H1 (cell line): ENCODE results near the gene SCN8A. TPM values are rescaled to one million over a fixed set of nuclear protein-coding genes. Genes with fewer than 3 reads are reported as not detected.

ENCODE experiments used
- CTCF ChIA-PET: fragments of 300-600 bp; sonication (Branson Sonifier 250); formaldehyde crosslinking; loops from one replicate; lab custom pipeline; 2021; ENCODE audit not compliant: partially characterized antibody; lab: Charles Lee
- POLR2A ChIA-PET: fragments of 300-600 bp; sonication (Branson Sonifier 250); formaldehyde crosslinking; loops from one replicate; lab custom pipeline; 2021; ENCODE audit warnings: inconsistent platforms; ENCODE audit not compliant: partially characterized antibody; lab: Charles Lee
- DNase-seq, 2 experiments: peaks; one replicate each; pipeline versions ENCODE4 v3.0.0 to v3.0.0-alpha.2; 2010 to 2022; ENCODE audit warnings: low spot score in 2 of 2, low read depth in 1 of 2, mixed read lengths in 1 of 2
- FAIRE-seq: peaks from 2 replicates; lab custom pipeline; 2011; peaks lifted over from hg19 to GRCh38; lab: Jason Lieb, UNC
- H2AFZ ChIP-seq: 2 replicates; pipeline ENCODE4 v1.8.1; 2012; ENCODE audit warnings: low read length, inconsistent platforms
- H2AK5ac ChIP-seq: 2 replicates; pipeline ENCODE4 v1.6.1; 2013; ENCODE audit warnings: low read depth, low read length
- H2BK120ac ChIP-seq: replicated peaks from 2 replicates; pipeline ENCODE3; 2013; ENCODE audit warnings: low read depth, low read length, inconsistent platforms
- H2BK12ac ChIP-seq: 2 replicates; pipeline ENCODE4 v1.6.1; 2013; ENCODE audit warnings: low read depth, low read length
- H2BK15ac ChIP-seq: 2 replicates; pipeline ENCODE4 v1.6.1; 2013; ENCODE audit warnings: low read length
- H2BK20ac ChIP-seq: 2 replicates; pipeline ENCODE4 v1.6.1; 2013; ENCODE audit warnings: low read length
- H2BK5ac ChIP-seq: 2 replicates; pipeline ENCODE4 v1.6.1; 2013; ENCODE audit warnings: low read depth, low read length
- H3K14ac ChIP-seq: 2 replicates; pipeline ENCODE4 v1.6.1; 2013; ENCODE audit warnings: inconsistent platforms; ENCODE audit not compliant: insufficient read length
- H3K18ac ChIP-seq: 2 replicates; pipeline ENCODE4 v1.6.1; 2013; ENCODE audit warnings: low read length; ENCODE audit errors: extremely low read depth
- H3K23ac ChIP-seq: 2 replicates; pipeline ENCODE4 v1.6.1; 2013; ENCODE audit warnings: inconsistent platforms; ENCODE audit not compliant: insufficient read length
- H3K23me2 ChIP-seq: 2 replicates; pipeline ENCODE4 v1.6.1; 2013; ENCODE audit warnings: low read depth, low read length
- H3K27ac ChIP-seq: 2 replicates; pipeline ENCODE4 v1.6.1; 2011; ENCODE audit warnings: low read depth, low read length, inconsistent platforms
- H3K27me3 ChIP-seq, 4 experiments: replicated peaks in 1 of 4; 1 replicate in 1 of 4; 2 replicates in 3 of 4; pipeline versions ENCODE4 v1.6.1 to v1.8.1; 2011 to 2013; ENCODE audit warnings: low read length in 3 of 4, mild to moderate bottlenecking in 3 of 4, inconsistent platforms in 2 of 4, mixed read lengths in 2 of 4, moderate library complexity in 1 of 4; ENCODE audit not compliant: control insufficient read depth in 3 of 4, insufficient read depth in 3 of 4; ENCODE audit errors: extremely low read depth in 1 of 4
- H3K36me3 ChIP-seq, 4 experiments: 2 replicates each; pipeline versions ENCODE4 v1.6.1 to v1.8.1; 2011 to 2013; ENCODE audit warnings: mild to moderate bottlenecking in 4 of 4, low read length in 3 of 4, moderate library complexity in 2 of 4, control low read depth in 1 of 4, inconsistent platforms in 1 of 4; ENCODE audit not compliant: insufficient read depth in 4 of 4, control insufficient read depth in 2 of 4
- H3K4ac ChIP-seq: replicated peaks from 2 replicates; pipeline ENCODE3; 2013; ENCODE audit warnings: low read length, low read depth, mixed read lengths, inconsistent platforms; ENCODE audit not compliant: insufficient read length
- H3K4me1 ChIP-seq, 4 experiments: replicated peaks in 1 of 4; 1 replicate in 1 of 4; 2 replicates in 3 of 4; pipeline versions ENCODE4 v1.6.1 to v1.8.1; 2011 to 2013; ENCODE audit warnings: low read length in 3 of 4, inconsistent platforms in 2 of 4, mixed read lengths in 1 of 4; ENCODE audit not compliant: insufficient read depth in 4 of 4, control insufficient read depth in 3 of 4
- H3K4me2 ChIP-seq, 2 experiments: 2 replicates each; pipeline versions ENCODE4 v1.6.1 to v1.8.1; 2011 to 2013; ENCODE audit warnings: low read depth in 2 of 2, low read length in 2 of 2, control low read depth in 1 of 2, inconsistent platforms in 1 of 2, mild to moderate bottlenecking in 1 of 2; ENCODE audit not compliant: insufficient read depth in 1 of 2
- H3K4me3 ChIP-seq, 4 experiments: fragments of 200-600, 300-600 bp in 1 of 4; sonication (generic), shearing (Covaris generic), sonication (Bioruptor Twin) in 1 of 4; 2 replicates each; pipeline versions ENCODE4 v1.5.1 to v1.8.1; 2011 to 2016; ENCODE audit warnings: low read length in 4 of 4, low read depth in 3 of 4, control low read depth in 2 of 4, inconsistent platforms in 2 of 4, mild to moderate bottlenecking in 2 of 4, mixed read lengths in 1 of 4, moderate library complexity in 1 of 4; ENCODE audit not compliant: insufficient read depth in 2 of 4; ENCODE audit errors: extremely low read depth in 1 of 4
- H3K56ac ChIP-seq: replicated peaks from 2 replicates; pipeline ENCODE3; 2013; ENCODE audit warnings: low read depth, mild to moderate bottlenecking, mixed read lengths, low read length, inconsistent platforms; ENCODE audit not compliant: insufficient read length
- H3K79me1 ChIP-seq: 2 replicates; pipeline ENCODE4 v1.6.1; 2013; ENCODE audit warnings: low read depth, low read length, control low read depth
- H3K79me2 ChIP-seq, 2 experiments: 2 replicates each; pipeline versions ENCODE4 v1.6.1 to v1.8.1; 2012 to 2013; ENCODE audit warnings: low read length in 2 of 2, mild to moderate bottlenecking in 2 of 2, inconsistent platforms in 1 of 2; ENCODE audit not compliant: insufficient read depth in 2 of 2, control insufficient read depth in 1 of 2
- H3K9ac ChIP-seq, 4 experiments: replicated peaks in 1 of 4; 1 replicate in 1 of 4; 2 replicates in 3 of 4; pipeline versions ENCODE4 v1.6.1 to v1.8.1; 2011 to 2013; ENCODE audit warnings: low read depth in 3 of 4, low read length in 3 of 4, control low read depth in 2 of 4, mild to moderate bottlenecking in 2 of 4, moderate library complexity in 2 of 4, inconsistent platforms in 1 of 4; ENCODE audit errors: extremely low read depth in 1 of 4
- H3K9me3 ChIP-seq, 2 experiments: 2 replicates each; pipeline versions ENCODE4 v1.6.1 to v1.8.1; 2012 to 2013; ENCODE audit warnings: mild to moderate bottlenecking in 2 of 2, moderate library complexity in 2 of 2, control low read depth in 1 of 2, inconsistent platforms in 1 of 2, low read depth in 1 of 2, low read length in 1 of 2, mixed read lengths in 1 of 2; ENCODE audit not compliant: insufficient read depth in 2 of 2
- H4K20me1 ChIP-seq, 2 experiments: replicated peaks in 1 of 2; 2 replicates each; pipeline versions ENCODE3 to v1.8.1; 2011 to 2013; ENCODE audit warnings: inconsistent platforms in 2 of 2, low read length in 2 of 2, mild to moderate bottlenecking in 1 of 2; ENCODE audit not compliant: insufficient read depth in 2 of 2, control insufficient read depth in 1 of 2
- H4K5ac ChIP-seq: 2 replicates; pipeline ENCODE4 v1.6.1; 2013; ENCODE audit warnings: low read length, low read depth, mixed read lengths, inconsistent platforms; ENCODE audit not compliant: insufficient read length
- H4K8ac ChIP-seq: 2 replicates; pipeline ENCODE4 v1.8.0; 2013; ENCODE audit warnings: mild to moderate bottlenecking, moderate library complexity, low read length, inconsistent platforms; ENCODE audit not compliant: insufficient read depth; ENCODE audit errors: extremely low read depth
- H4K91ac ChIP-seq: replicated peaks from 2 replicates; pipeline ENCODE3; 2013; ENCODE audit warnings: low read length, mixed read lengths, inconsistent platforms; ENCODE audit not compliant: insufficient read length
- EGR1 ChIP-seq: IDR thresholded peaks from 2 replicates; pipeline ENCODE4 v1.6.1; 2011; ENCODE audit warnings: low read depth, low read length, borderline replicate concordance
- RFX5 ChIP-seq: IDR thresholded peaks from 2 replicates; pipeline ENCODE4 v1.6.1; 2011; ENCODE audit warnings: low read depth, low read length, improper control_type of control experiment, borderline replicate concordance
- RNF2 ChIP-seq: fragments of 200-900, 300-1000 bp; sonication (generic); IDR thresholded peaks from 2 replicates; pipeline ENCODE4 v1.7.1; 2016; ENCODE audit warnings: borderline replicate concordance, low read depth, mild to moderate bottlenecking, antibody characterized with exemption, low read length; ENCODE audit not compliant: poor library complexity, severe bottlenecking; ENCODE audit errors: missing control alignments
- SIN3A ChIP-seq, 2 experiments: IDR thresholded peaks in 1 of 2; conservative IDR thresholded peaks in 1 of 2; 2 replicates each; pipeline ENCODE4 v1.6.1; 2011 to 2012; ENCODE audit warnings: low read length in 2 of 2, improper control_type of control experiment in 1 of 2, low read depth in 1 of 2, mild to moderate bottlenecking in 1 of 2
- SP4 ChIP-seq: IDR thresholded peaks from 2 replicates; pipeline ENCODE4 v1.6.1; 2012; ENCODE audit warnings: low read length, inconsistent platforms
- SUZ12 ChIP-seq: fragments of 200-600 bp; sonication (generic); IDR thresholded peaks from 2 replicates; pipeline ENCODE4 v1.6.1; 2012; ENCODE audit warnings: mild to moderate bottlenecking, inconsistent platforms, low read length, moderate library complexity, mixed read lengths
- TAF1 ChIP-seq: IDR thresholded peaks from 2 replicates; pipeline ENCODE4 v1.6.1; 2011; ENCODE audit warnings: mild to moderate bottlenecking, low read depth, low read length
- WGBS, 2 experiments: shearing (Covaris generic) in 1 of 2; methylation state at CpG; one replicate each; pipeline versions ENCODE4 v1.1.6 to v1.1.7; 2013 to 2015; ENCODE audit warnings: low lambda C conversion rate in 2 of 2, mixed read lengths in 2 of 2, inconsistent platforms in 1 of 2, low coverage in 1 of 2, missing lambda C conversion rate in 1 of 2; ENCODE audit not compliant: insufficient replicate concordance in 2 of 2, insufficient coverage in 1 of 2, insufficient read length in 1 of 2; ENCODE audit errors: extremely low coverage in 1 of 2, missing lambda C conversion rate in 1 of 2; 5-methylcytosine and 5-hydroxymethylcytosine counted together
- polyA plus RNA-seq, 7 experiments: library from polyadenylated mRNA; depleted of rRNA in 3 of 7; stranded (reverse) in 5 of 7; unstranded in 2 of 7; fragments of >200 nt in 5 of 7; fragments of 200-250 nt in 2 of 7; gene quantifications; 1 replicate in 5 of 7; 2 replicates in 1 of 7; 4 replicates in 1 of 7; pipeline versions ENCODE4 v1.2.1 to v1.2.3, GENCODE V29; 2011 to 2013; ENCODE audit warnings: missing spikeins in 2 of 7, mixed read lengths in 2 of 7
- total RNA-seq: library from RNA; stranded (reverse); fragmentation: NEBNext Ultra II Directional; extraction: Animal tissue kit (Norgen Biotek cat#: 25700); gene quantifications from 2 replicates; pipeline ENCODE4 v1.2.1, GENCODE V29; 2021

Gene SCN8A
- total and polyA plus RNA-seq, 2 of the 8 experiments (the other 6 are each of a cell fraction or from before 2014, with no cell fraction given): 6.3 to 10.7 TPM

DNA sequence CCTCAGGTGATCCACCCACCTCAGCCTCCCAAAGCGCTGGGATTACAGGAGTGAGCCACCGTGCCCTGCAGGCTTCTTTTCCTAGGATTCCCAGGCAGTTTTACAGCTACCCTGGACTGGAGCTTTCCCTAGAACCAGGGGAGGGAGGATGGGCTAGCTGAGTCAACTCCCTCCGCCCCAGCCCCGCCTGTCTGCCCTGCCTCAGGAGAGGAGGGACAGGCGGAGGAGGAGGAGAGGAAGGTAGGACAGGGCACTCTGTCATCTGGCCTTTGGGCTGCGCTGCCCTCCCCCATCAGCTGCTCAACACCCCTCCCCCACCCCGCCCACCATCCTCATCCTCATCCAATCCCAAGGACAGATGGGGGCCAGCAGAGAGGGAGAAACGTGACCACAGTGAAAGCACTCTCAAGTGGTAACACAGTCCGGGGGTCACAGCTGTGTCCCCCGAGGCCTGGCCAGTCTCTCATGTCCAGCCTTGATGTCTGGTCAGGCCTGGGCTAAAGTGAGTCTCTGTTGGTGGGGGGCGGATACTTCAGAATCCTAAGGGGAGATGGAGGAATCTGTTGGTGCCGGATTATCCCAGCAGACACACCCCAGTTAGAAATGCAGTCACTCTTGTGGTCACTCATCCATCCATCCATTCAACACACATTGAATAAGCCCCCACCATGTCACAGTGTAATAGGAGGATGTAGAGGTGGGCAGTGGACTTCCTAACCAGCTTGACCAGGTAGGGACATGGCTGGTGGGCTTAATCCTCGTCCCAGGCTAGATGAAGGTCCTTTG lies 245.2 kb downstream of the SCN8A start:
- no peak overlapping the region for H2AFZ ChIP-seq
- no peak overlapping the region; the same call in 1 of the 2 replicates for H2AK5ac ChIP-seq
- ChIA-PET POLR2A (interaction anchor here (0.8 to 4.8 kb wide), 9 partner anchors 10 to 33 kb away, joined by 3 to 14 read pairs (median 5); partner anchors contain the start of gene FIGNL2), CTCF (interaction anchor here (0.6 to 9.8 kb wide), 10 partner anchors 9 to 1968 kb away, joined by 3 to 109 read pairs (median 3); partner anchors contain the start of gene ANKRD33)
- TF ChIP-seq SIN3A (conservative IDR thresholded peaks at IDR 0.05 in 1 of 2, IDR thresholded peaks at IDR 0.05 in 1 of 2; ENCODE audit: low read depth in 1 of 2, low read length in 2 of 2): no peak
- no peak for TF ChIP-seq RFX5
- no peak for TF ChIP-seq SUZ12
- TF ChIP-seq EGR1: no peak
- no peak for TF ChIP-seq TAF1
- no peak for TF ChIP-seq RNF2
- TF ChIP-seq SP4: no peak
- no peaks in the 10 kb centered on the region; a peak in 1 of 4 replicates for H3K79me2 ChIP-seq
- H3K9ac ChIP-seq: no peak overlapping the region
- H2BK5ac ChIP-seq: peak overlapping the region; percentile 1; the same call in 1 of the 2 replicates
- peak overlapping the region; percentile 71; the same call in 1 of the 2 replicates for H2BK12ac ChIP-seq
- H2BK20ac ChIP-seq: 0 out of 2 replicates have a peak overlapping the region, but pooled peaks have one; percentile 0
- no peak overlapping the region for H3K14ac ChIP-seq
- no peaks in the 10 kb centered on the region for H3K36me3 ChIP-seq
- H4K91ac ChIP-seq: no peak overlapping the region
- H2BK15ac ChIP-seq: no peak overlapping the region
- H3K27me3 ChIP-seq: peaks cover 0 to 3% (median 0%) of the 10 kb centered on the region in 4 experiments; a peak in 1 of 7 replicates
- H2BK120ac ChIP-seq: no peak overlapping the region
- H3K4me3 ChIP-seq: peak overlapping the region in 1 of 4 experiments; percentile 20; a peak in 1 of 8 replicates
- no peaks in the 10 kb centered on the region; the same call in none of the 2 replicates for H3K79me1 ChIP-seq
- peaks cover 9 to 48% (median 25%) of the 10 kb centered on the region in 4 experiments for H3K4me1 ChIP-seq
- H3K56ac ChIP-seq: no peak overlapping the region
- no peak overlapping the region; the same call in 1 of the 2 replicates for H4K8ac ChIP-seq
- no peak overlapping the region for H3K23ac ChIP-seq
- DNase-seq: no peak
- H4K20me1 ChIP-seq: no peaks in the 10 kb centered on the region
- H3K9me3 ChIP-seq: no peaks in the 10 kb centered on the region
- peak overlapping the region; percentile 47 to 57 for H3K4me2 ChIP-seq
- FAIRE-seq: no peak
- peak overlapping the region; percentile 1; the same call in 1 of the 2 replicates for H3K18ac ChIP-seq
- H4K5ac ChIP-seq: peak overlapping the region; percentile 7
- H3K27ac ChIP-seq: no peak overlapping the region
- H3K4ac ChIP-seq: no peak overlapping the region
- H3K23me2 ChIP-seq: peaks cover 4% of the 10 kb centered on the region; the same call in 1 of the 2 replicates
- WGBS, 2 experiments: 64% methylated on average over 11 of the region's 13 CpGs; no CpG with 5 or more reads in 1 of the 2 experiments
